ENCODE results near the gene HERC4. TPM values are rescaled to one million over a fixed set of nuclear protein-coding genes. Genes with fewer than 3 reads are reported as not detected.
"Not testable (repeated sequence)": the region's sequence is repeated elsewhere in the genome, so short reads cannot be mapped to it uniquely, and the experiment has no call there.

HERC4 gene
- total RNA-seq, 1 donor: 125 TPM

GRCh38 chr10:67990093-67990492 lies 85.0 kb downstream of the HERC4 start:
- peaks cover 49% of the 10 kb centered on the region for H3K79me2 ChIP-seq (ENCODE audit: insufficient read depth, low read length)
- H3K27me3 ChIP-seq (ENCODE audit: insufficient read depth, low read length): no peaks in the 10 kb centered on the region
- no peak overlapping the region for H3K4me3 ChIP-seq (ENCODE audit: insufficient read depth, low read length)
- no peak for DNase-seq (ENCODE audit: insufficient read length, low spot score, missing footprints)
- H3K27ac ChIP-seq (ENCODE audit: low read depth, low read length): no peak overlapping the region
- H4K20me1 ChIP-seq (ENCODE audit: insufficient read depth, low read length): no peaks in the 10 kb centered on the region
- no peak for TF ChIP-seq CTCF (IDR thresholded peaks at IDR 0.05; ENCODE audit: extremely low read depth, low read depth, low read length)
- no peak overlapping the region for H3K4me2 ChIP-seq (ENCODE audit: insufficient read depth, low read length)
- no peaks in the 10 kb centered on the region for H3K4me1 ChIP-seq (ENCODE audit: insufficient read depth, low read length)
- H3K36me3 ChIP-seq (ENCODE audit: insufficient read depth, low read length): peaks cover 89% of the 10 kb centered on the region
- no peak overlapping the region for H2AFZ ChIP-seq (ENCODE audit: low read length)
- no peaks in the 10 kb centered on the region for H3K9me3 ChIP-seq (ENCODE audit: low read depth, low read length)

GRCh38 chr10:67988606-67989005 lies 86.5 kb downstream of the HERC4 start:
- Histone ChIP-seq H3K36me3 (ENCODE audit: insufficient read depth, low read length) (peaks cover 84% of the 10 kb centered on the region), H3K27me3 (ENCODE audit: insufficient read depth, low read length) (no peaks in the 10 kb centered on the region), H3K79me2 (ENCODE audit: insufficient read depth, low read length) (peaks cover 47% of the 10 kb centered on the region), H3K9me3 (ENCODE audit: low read depth, low read length) (no peaks in the 10 kb centered on the region), H4K20me1 (ENCODE audit: insufficient read depth, low read length) (no peaks in the 10 kb centered on the region), H3K27ac (ENCODE audit: low read depth, low read length) (no peak overlapping the region), H2AFZ (ENCODE audit: low read length) (no peak overlapping the region), H3K4me3 (ENCODE audit: insufficient read depth, low read length) (no peak overlapping the region), H3K4me1 (ENCODE audit: insufficient read depth, low read length) (no peaks in the 10 kb centered on the region), H3K4me2 (ENCODE audit: insufficient read depth, low read length) (no peak overlapping the region)
- no peak for DNase-seq (ENCODE audit: insufficient read length, low spot score, missing footprints)
- TF ChIP-seq CTCF (IDR thresholded peaks at IDR 0.05; ENCODE audit: extremely low read depth, low read depth, low read length): no peak

GRCh38 chr10:67982603-67983002 lies 92.5 kb downstream of the HERC4 start:
- H3K4me1 ChIP-seq (ENCODE audit: insufficient read depth, low read length); H3K4me2 ChIP-seq (ENCODE audit: insufficient read depth, low read length); H3K27ac ChIP-seq (ENCODE audit: low read depth, low read length); H3K9me3 ChIP-seq (ENCODE audit: low read depth, low read length); H3K27me3 ChIP-seq (ENCODE audit: insufficient read depth, low read length); H3K4me3 ChIP-seq (ENCODE audit: insufficient read depth, low read length); DNase-seq (ENCODE audit: insufficient read length, low spot score, missing footprints); H4K20me1 ChIP-seq (ENCODE audit: insufficient read depth, low read length); H2AFZ ChIP-seq (ENCODE audit: low read length): not testable (repeated sequence)
- H3K79me2 ChIP-seq (ENCODE audit: insufficient read depth, low read length): peaks cover 64% of the 10 kb centered on the region
- H3K36me3 ChIP-seq (ENCODE audit: insufficient read depth, low read length): peaks cover 78% of the 10 kb centered on the region

GRCh38 chr10:67978749-67979148 lies 96.3 kb downstream of the HERC4 start:
- TF ChIP-seq CTCF (IDR thresholded peaks at IDR 0.05; ENCODE audit: extremely low read depth, low read depth, low read length): no peak
- no peak overlapping the region for H3K4me3 ChIP-seq (ENCODE audit: insufficient read depth, low read length)
- no peak overlapping the region for H2AFZ ChIP-seq (ENCODE audit: low read length)
- H3K9me3 ChIP-seq (ENCODE audit: low read depth, low read length): no peaks in the 10 kb centered on the region
- peak; percentile 46 for DNase-seq (ENCODE audit: insufficient read length, low spot score, missing footprints)
- no peak overlapping the region for H3K4me2 ChIP-seq (ENCODE audit: insufficient read depth, low read length)
- H3K36me3 ChIP-seq (ENCODE audit: insufficient read depth, low read length): peaks cover 83% of the 10 kb centered on the region
- H3K4me1 ChIP-seq (ENCODE audit: insufficient read depth, low read length): no peaks in the 10 kb centered on the region
- no peaks in the 10 kb centered on the region for H3K27me3 ChIP-seq (ENCODE audit: insufficient read depth, low read length)
- H3K27ac ChIP-seq (ENCODE audit: low read depth, low read length): peak overlapping the region; percentile 29
- peaks cover 12% of the 10 kb centered on the region for H4K20me1 ChIP-seq (ENCODE audit: insufficient read depth, low read length)
- peaks cover 77% of the 10 kb centered on the region for H3K79me2 ChIP-seq (ENCODE audit: insufficient read depth, low read length)
